Mesothelial cell of epicardium (in vitro differentiated cells): ENCODE results near the gene EGFLAM. TPM values are rescaled to one million over a fixed set of nuclear protein-coding genes. Genes with fewer than 3 reads are reported as not detected.

Experiments used
- DNase-seq, 2 experiments: peaks; one replicate each; pipeline ENCODE4 v3.0.0; 2021; ENCODE audit warnings: low spot score in 2 of 2; ENCODE audit not compliant: unreplicated experiment in 2 of 2
- H3K27ac Mint-ChIP-seq: 2 replicates; pipeline ENCODE4 v1.8.0; 2021; ENCODE audit warnings: mixed read lengths
- H3K27me3 Mint-ChIP-seq: 2 replicates; pipeline ENCODE4 v1.8.0; 2021; ENCODE audit warnings: low read depth, mixed read lengths
- H3K36me3 Mint-ChIP-seq: 2 replicates; pipeline ENCODE4 v1.8.0; 2021; ENCODE audit warnings: mixed read lengths
- H3K4me1 Mint-ChIP-seq: 2 replicates; pipeline ENCODE4 v1.8.0; 2021; ENCODE audit warnings: mixed read lengths
- H3K4me3 Mint-ChIP-seq: 2 replicates; pipeline ENCODE4 v1.8.0; 2021; ENCODE audit warnings: mild to moderate bottlenecking, moderate library complexity, mixed read lengths
- H3K9me3 Mint-ChIP-seq: 2 replicates; pipeline ENCODE4 v1.8.0; 2021; ENCODE audit warnings: mixed read lengths
- CTCF ChIP-seq: fragments of 200-600 bp; sonication (generic); IDR thresholded peaks from one replicate; pipeline ENCODE4 v1.5.0; 2021; ENCODE audit warnings: antibody characterized with exemption; ENCODE audit not compliant: unreplicated experiment
- total RNA-seq: library from RNA; stranded (reverse); gene quantifications from 3 replicates; pipeline ENCODE4 v1.2.1, GENCODE V29; 2021

EGFLAM gene
- total RNA-seq, 1 donor from 2014 or later: 6.8 TPM

GRCh38 chr5:38426490-38426889 lies 168.1 kb downstream of the EGFLAM start:
- no peak overlapping the region for H3K27ac Mint-ChIP-seq
- H3K4me1 Mint-ChIP-seq: no peaks in the 10 kb centered on the region
- H3K4me3 Mint-ChIP-seq: no peak overlapping the region
- no peak for TF ChIP-seq CTCF
- no peaks in the 10 kb centered on the region for H3K36me3 Mint-ChIP-seq
- DNase-seq: no peak
- no peaks in the 10 kb centered on the region for H3K27me3 Mint-ChIP-seq
- no peaks in the 10 kb centered on the region for H3K9me3 Mint-ChIP-seq

- H3K9me3 Mint-ChIP-seq: no peaks in the 10 kb centered on the region
- no peaks in the 10 kb centered on the region for H3K4me1 Mint-ChIP-seq
- no peak for DNase-seq
- H3K27me3 Mint-ChIP-seq: no peaks in the 10 kb centered on the region
- H3K27ac Mint-ChIP-seq: no peak overlapping the region
- no peak overlapping the region for H3K4me3 Mint-ChIP-seq
- no peak for TF ChIP-seq CTCF
- H3K36me3 Mint-ChIP-seq: no peaks in the 10 kb centered on the region
These were observed 168.9 kb downstream of the EGFLAM start for GRCh38 chr5:38426986-38427950.

- no peaks in the 10 kb centered on the region for H3K9me3 Mint-ChIP-seq
- no peak for DNase-seq
- H3K27ac Mint-ChIP-seq: no peak overlapping the region
- no peak for TF ChIP-seq CTCF
- no peak overlapping the region for H3K4me3 Mint-ChIP-seq
- H3K27me3 Mint-ChIP-seq: no peaks in the 10 kb centered on the region
- peaks cover 10% of the 10 kb centered on the region for H3K4me1 Mint-ChIP-seq
- H3K36me3 Mint-ChIP-seq: no peaks in the 10 kb centered on the region
These were observed 173.0 kb downstream of the EGFLAM start for GRCh38 chr5:38431242-38431853.

- peak overlapping the region; percentile 58 for H3K27ac Mint-ChIP-seq
These were observed 175.0 kb downstream of the EGFLAM start for GRCh38 chr5:38433160-38433861.

More at GRCh38 chr5:38433160-38433861, 175.0 kb downstream of the EGFLAM start:
- Mint-ChIP-seq H3K4me3 (no peak overlapping the region), H3K9me3 (no peaks in the 10 kb centered on the region), H3K27me3 (no peaks in the 10 kb centered on the region), H3K4me1 (peaks cover 10% of the 10 kb centered on the region), H3K36me3 (no peaks in the 10 kb centered on the region)
- no peak for TF ChIP-seq CTCF
- no peak for DNase-seq
